GM23338 (cell line): Measurements from ENCODE around the gene FBN3. TPM values are rescaled to one million over a fixed set of nuclear protein-coding genes. Genes with fewer than 3 reads are reported as not detected.

ENCODE experiments used
- ATAC-seq: fragments of 200-7000 bp; cut with Tn5 transposase; 3 replicates; pipeline ENCODE4 v1.9.1; 2020
- DNase-seq: peaks from one replicate; pipeline ENCODE4 v3.0.0-alpha.2; 2015; ENCODE audit warnings: low spot score
- H2AFZ ChIP-seq: fragments of 200-600 bp; sonication (generic); 2 replicates; pipeline ENCODE4 v1.8.0; 2016; ENCODE audit warnings: antibody characterized with exemption, mild to moderate bottlenecking, moderate library complexity
- H3F3A ChIP-seq: fragments of 200-600 bp; sonication (generic); replicated peaks from 2 replicates; pipeline ENCODE4 v1.8.0; 2017; ENCODE audit warnings: antibody characterized with exemption, mixed run types, low read depth
- H3K27ac ChIP-seq: fragments of 200-600 bp; sonication (generic); 2 replicates; pipeline ENCODE4 v1.6.1; 2016; ENCODE audit warnings: low read depth
- H3K27me3 ChIP-seq: fragments of 200-600 bp; sonication (generic); 2 replicates; pipeline ENCODE4 v1.8.0; 2016; ENCODE audit warnings: mild to moderate bottlenecking, mixed run types, moderate library complexity; ENCODE audit not compliant: insufficient read depth
- H3K36me3 ChIP-seq: fragments of 200-600 bp; sonication (generic); 2 replicates; pipeline ENCODE4 v1.8.0; 2016; ENCODE audit warnings: mild to moderate bottlenecking; ENCODE audit not compliant: insufficient read depth
- H3K4me1 ChIP-seq: fragments of 200-600 bp; sonication (generic); 2 replicates; pipeline ENCODE4 v1.8.0; 2016; ENCODE audit warnings: mild to moderate bottlenecking, moderate library complexity; ENCODE audit not compliant: insufficient read depth
- H3K4me2 ChIP-seq: fragments of 200-600 bp; sonication (generic); 2 replicates; pipeline ENCODE4 v1.7.1; 2017; ENCODE audit warnings: mixed run types
- H3K4me3 ChIP-seq: fragments of 200-600 bp; sonication (generic); 2 replicates; pipeline ENCODE4 v1.6.1; 2016; ENCODE audit warnings: mixed run types
- H3K79me2 ChIP-seq: fragments of 200-600 bp; sonication (generic); replicated peaks from 2 replicates; pipeline ENCODE4 v1.8.0; 2017; ENCODE audit warnings: mild to moderate bottlenecking; ENCODE audit not compliant: insufficient read depth
- H3K9me2 ChIP-seq: fragments of 200-600 bp; sonication (generic); 2 replicates; pipeline ENCODE4 v1.8.0; 2017; ENCODE audit not compliant: insufficient read depth
- H4K20me1 ChIP-seq: fragments of 200-600 bp; sonication (generic); replicated peaks from 2 replicates; pipeline ENCODE4 v1.8.0; 2017; ENCODE audit warnings: mild to moderate bottlenecking; ENCODE audit not compliant: insufficient read depth
- H3K27ac Mint-ChIP-seq: 2 replicates; pipeline ENCODE4 v1.8.0; 2020; ENCODE audit warnings: inconsistent platforms, mild to moderate bottlenecking, moderate library complexity, mixed read lengths
- H3K27me3 Mint-ChIP-seq: 3 replicates; pipeline ENCODE4 v1.8.0; 2022; ENCODE audit warnings: low read depth, mild to moderate bottlenecking, moderate library complexity, mixed read lengths, inconsistent platforms; ENCODE audit not compliant: insufficient read depth, poor library complexity
- H3K36me3 Mint-ChIP-seq: 3 replicates; pipeline ENCODE4 v1.8.0; 2021; ENCODE audit warnings: low read depth, mild to moderate bottlenecking, inconsistent platforms, moderate library complexity, mixed read lengths
- H3K4me1 Mint-ChIP-seq: 3 replicates; pipeline ENCODE4 v1.8.0; 2020; ENCODE audit warnings: mild to moderate bottlenecking, inconsistent platforms, mixed read lengths
- H3K4me3 Mint-ChIP-seq: 3 replicates; pipeline ENCODE4 v1.8.0; 2021; ENCODE audit warnings: moderate library complexity, mild to moderate bottlenecking, inconsistent platforms, mixed read lengths
- H3K9me3 Mint-ChIP-seq: 3 replicates; pipeline ENCODE4 v1.8.0; 2020; ENCODE audit warnings: moderate library complexity, mild to moderate bottlenecking, inconsistent platforms, mixed read lengths
- EZH2 ChIP-seq: fragments of 200-600 bp; sonication (generic); IDR thresholded peaks from one replicate; pipeline ENCODE4 v1.8.0; 2017; ENCODE audit warnings: antibody characterized with exemption, mild to moderate bottlenecking, low read depth; ENCODE audit not compliant: unreplicated experiment
- NANOG ChIP-seq: IDR thresholded peaks from 2 replicates; pipeline ENCODE4 v1.6.1; 2016; ENCODE audit warnings: antibody characterized with exemption, borderline replicate concordance
- REST ChIP-seq: IDR thresholded peaks from one replicate; pipeline ENCODE4 v1.6.1; 2018; ENCODE audit warnings: antibody characterized with exemption; ENCODE audit not compliant: unreplicated experiment
- ZNF462 ChIP-seq: fragments of 250-450 bp; sonication (Bioruptor Pico); IDR thresholded peaks from 2 replicates; pipeline ENCODE4 v1.5.0; 2020; ENCODE audit warnings: mild to moderate bottlenecking, moderate library complexity
- polyA plus RNA-seq: library from polyadenylated mRNA; unstranded; fragments of >200 nt; fragmentation: Nextera tagmentation; extraction: Ambion mirVana; gene quantifications from 2 replicates; pipeline ENCODE4 v1.2.1, GENCODE V29; 2016
- total RNA-seq: library from RNA; depleted of rRNA; stranded (reverse); fragments of >200 nt; shearing (Covaris generic); gene quantifications from 2 replicates; pipeline ENCODE4 v1.2.3, GENCODE V29; 2014

FBN3 gene
- total and polyA plus RNA-seq, 2 experiments from 2014 or later: 8.5 to 54.5 TPM

GRCh38 chr19:8095354-8095886 lies 54.0 kb downstream of the FBN3 start (continued):
- no peak for TF ChIP-seq NANOG
- TF ChIP-seq REST: no peak

GRCh38 chr19:8094336-8094735 lies 55.1 kb downstream of the FBN3 start:
- Histone ChIP-seq H3K27ac (no peak overlapping the region), H3K4me3 (no peak overlapping the region), H4K20me1 (no peaks in the 10 kb centered on the region), H3K4me1 (no peaks in the 10 kb centered on the region), H3K36me3 (peaks cover 17% of the 10 kb centered on the region), H3F3A (no peaks in the 10 kb centered on the region), H3K4me2 (no peak overlapping the region), H3K27me3 (no peaks in the 10 kb centered on the region), H2AFZ (no peak overlapping the region), H3K9me2 (no peaks in the 10 kb centered on the region), H3K79me2 (no peaks in the 10 kb centered on the region)
- no peak for ATAC-seq
- Mint-ChIP-seq H3K36me3 (peaks cover 61% of the 10 kb centered on the region), H3K4me1 (no peaks in the 10 kb centered on the region), H3K27ac (no peak overlapping the region), H3K9me3 (peaks cover 27% of the 10 kb centered on the region), H3K27me3 (peaks cover 2% of the 10 kb centered on the region), H3K4me3 (no peak overlapping the region)
- TF ChIP-seq ZNF462 (CRISPR knock-in tag) (no peak), EZH2 (no peak), REST (no peak)
- DNase-seq: no peak
